GM21447 (cell line): Measurements from ENCODE around the gene DFFB.
"Not testable (repeated sequence)": the region's sequence is repeated elsewhere in the genome, so short reads cannot be mapped to it uniquely, and the experiment has no call there.

ENCODE experiments used
- ATAC-seq: cut with Tn5 transposase; IDR thresholded peaks from one replicate; pipeline ENCODE4 v1.9.1; 2021; ENCODE audit not compliant: unreplicated experiment

The DFFB gene, protein sequence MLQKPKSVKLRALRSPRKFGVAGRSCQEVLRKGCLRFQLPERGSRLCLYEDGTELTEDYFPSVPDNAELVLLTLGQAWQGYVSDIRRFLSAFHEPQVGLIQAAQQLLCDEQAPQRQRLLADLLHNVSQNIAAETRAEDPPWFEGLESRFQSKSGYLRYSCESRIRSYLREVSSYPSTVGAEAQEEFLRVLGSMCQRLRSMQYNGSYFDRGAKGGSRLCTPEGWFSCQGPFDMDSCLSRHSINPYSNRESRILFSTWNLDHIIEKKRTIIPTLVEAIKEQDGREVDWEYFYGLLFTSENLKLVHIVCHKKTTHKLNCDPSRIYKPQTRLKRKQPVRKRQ

DNA sequence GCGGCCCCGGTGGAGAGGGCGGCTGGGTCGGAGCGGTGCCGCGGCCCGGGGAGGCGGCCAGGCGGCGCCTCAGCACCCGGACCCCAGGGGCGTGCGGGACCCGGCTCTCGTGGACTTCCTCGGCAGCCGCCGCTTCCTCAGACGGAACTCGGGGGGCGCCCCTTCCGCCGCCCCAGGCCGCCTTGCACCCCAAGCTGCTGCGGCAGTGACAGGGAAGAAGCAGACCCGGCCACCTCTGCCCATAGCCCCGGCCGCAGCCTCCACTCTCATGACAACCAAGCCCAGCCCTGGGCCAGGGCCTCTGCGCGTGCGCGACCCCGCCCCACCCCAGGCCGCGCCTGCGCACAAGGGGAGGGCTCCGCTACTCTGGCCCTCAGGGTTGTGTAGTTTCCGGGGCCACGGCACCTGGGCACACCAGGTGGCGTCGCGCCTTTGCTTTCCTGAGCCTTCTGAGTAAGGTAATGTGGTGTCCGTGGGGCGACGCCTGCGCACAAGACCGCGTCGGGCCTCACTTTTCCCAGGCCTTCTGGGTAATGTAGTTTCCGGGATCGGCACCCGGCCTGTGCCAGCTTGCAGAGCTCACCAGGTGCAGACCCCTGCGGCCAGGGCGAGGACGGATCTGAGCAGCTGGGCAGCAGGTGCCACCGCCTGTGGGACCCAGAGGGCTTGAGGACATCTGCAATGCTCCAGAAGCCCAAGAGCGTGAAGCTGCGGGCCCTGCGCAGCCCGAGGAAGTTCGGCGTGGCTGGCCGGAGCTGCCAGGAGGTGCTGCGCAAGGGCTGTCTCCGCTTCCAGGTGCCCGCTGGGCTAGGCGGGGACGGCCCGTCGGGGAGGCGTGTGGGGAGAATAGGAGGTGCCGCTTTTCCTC, at the start of gene DFFB, which contains the start of gene CEP104:
TSS of gene DFFB (plus strand) at position 554 of the 868 bp plus-strand sequence. CDS start at position 682, 128 bp downstream.
TSS of gene CEP104 (minus strand) at position 289 of the 868 bp plus-strand sequence. CDS start 4,804 bp downstream, outside the sequence.
- ATAC-seq = peak; percentile 95

DNA sequence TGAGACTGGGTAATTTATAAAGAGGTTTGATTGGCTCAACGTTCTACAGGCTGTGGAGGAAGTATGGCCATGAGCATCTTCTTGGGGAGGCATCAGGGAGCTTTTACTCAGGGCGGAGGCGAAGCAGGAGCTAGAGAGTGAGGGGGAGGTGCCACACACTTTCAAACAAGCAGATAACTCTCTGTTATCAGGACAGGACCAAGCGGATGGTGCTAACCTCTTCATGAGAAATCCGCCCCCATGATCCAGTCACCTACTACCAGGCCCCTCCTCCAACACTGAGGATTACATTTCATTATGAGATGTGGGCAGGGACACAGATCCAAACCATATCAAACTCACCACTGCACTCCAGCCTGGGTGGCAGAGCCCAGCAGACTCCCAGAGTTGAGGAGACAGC, 49.5 kb upstream of the DFFB start:
- ATAC-seq = no peak

DNA sequence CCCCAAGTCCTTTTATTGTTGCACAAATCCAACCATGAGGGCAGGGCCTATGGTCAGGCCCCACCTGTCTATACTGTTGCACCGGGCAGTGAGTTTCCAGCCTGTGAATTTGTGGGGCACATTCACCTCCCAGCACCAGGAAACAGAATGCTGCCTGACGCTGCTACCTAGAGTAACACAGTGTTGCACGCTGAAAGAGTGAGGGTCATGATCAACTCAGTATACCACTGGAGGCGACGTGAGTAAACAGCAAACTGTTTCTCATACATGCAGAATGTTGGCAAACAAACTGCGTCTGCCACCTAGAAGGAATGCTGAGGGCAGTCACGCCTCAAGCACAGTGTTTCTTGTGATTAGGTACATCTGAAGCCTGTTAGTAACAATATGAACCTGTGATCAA, 47.6 kb upstream of the DFFB start:
- no peak for ATAC-seq

DNA sequence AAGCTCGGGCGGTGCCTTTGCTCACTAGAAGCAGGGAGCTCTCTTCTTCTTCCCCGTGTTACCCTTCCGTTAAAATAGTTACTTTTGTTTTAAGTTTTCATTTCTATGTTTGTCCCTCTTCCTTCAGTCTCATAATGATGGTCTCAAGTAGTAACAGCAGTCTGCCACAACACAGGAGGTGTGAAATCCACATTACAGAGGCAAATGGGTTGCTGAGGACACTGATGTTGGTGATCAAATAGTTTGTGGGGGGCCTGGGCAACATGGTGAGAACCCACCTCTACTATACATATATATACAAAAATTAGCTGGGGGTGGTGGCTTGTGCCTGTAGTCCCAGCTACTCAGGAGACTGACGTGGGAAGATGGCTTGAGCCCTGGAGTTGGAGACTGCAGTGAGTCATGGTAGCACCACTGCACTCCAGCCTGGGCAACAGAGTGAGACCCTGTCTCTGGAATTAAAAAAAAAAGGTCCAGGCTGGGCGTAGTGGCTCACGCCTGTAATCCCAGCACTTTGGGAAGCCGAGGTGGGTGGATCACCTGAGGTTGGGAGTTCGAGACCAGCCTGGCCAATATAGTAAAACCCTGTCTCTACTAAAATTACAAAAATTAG, 47.0 kb upstream of the DFFB start:
- ATAC-seq = not testable (repeated sequence)

DNA sequence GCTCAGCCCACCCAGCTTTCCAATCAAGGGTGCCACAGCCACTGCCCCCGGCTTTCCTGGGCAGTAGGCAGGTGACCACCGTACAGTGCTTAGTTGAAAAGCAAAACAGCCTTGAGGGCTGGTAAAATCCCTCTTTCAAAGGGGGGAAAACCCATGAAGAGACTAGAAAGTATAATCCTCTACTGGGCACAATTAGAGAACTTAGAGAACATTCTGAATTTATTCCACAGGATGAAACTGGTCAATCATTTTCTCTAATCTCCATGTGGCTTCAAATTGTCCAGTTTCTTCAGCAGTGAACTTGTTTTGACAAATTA, 45.7 kb upstream of the DFFB start:
- ATAC-seq = no peak

DNA sequence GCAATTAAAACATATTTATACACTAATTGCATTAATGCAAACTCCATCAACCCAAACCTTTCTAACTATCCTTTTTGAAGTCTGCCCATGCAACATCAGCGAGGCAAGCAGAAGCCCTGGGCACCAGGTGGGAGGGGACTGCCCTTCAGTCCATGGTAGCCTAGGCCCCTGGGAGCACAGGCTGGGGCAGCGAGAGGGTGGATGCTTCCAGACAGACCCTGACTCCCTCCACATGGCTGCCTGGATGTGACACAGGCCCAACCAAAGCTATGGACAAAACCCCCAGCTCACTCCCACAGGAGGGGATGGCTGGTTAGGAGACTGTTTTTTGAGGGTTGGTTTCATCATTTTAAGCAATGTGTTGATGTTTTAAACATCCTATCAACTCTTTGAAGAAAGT, 43.2 kb upstream of the DFFB start:
- no peak for ATAC-seq

DNA sequence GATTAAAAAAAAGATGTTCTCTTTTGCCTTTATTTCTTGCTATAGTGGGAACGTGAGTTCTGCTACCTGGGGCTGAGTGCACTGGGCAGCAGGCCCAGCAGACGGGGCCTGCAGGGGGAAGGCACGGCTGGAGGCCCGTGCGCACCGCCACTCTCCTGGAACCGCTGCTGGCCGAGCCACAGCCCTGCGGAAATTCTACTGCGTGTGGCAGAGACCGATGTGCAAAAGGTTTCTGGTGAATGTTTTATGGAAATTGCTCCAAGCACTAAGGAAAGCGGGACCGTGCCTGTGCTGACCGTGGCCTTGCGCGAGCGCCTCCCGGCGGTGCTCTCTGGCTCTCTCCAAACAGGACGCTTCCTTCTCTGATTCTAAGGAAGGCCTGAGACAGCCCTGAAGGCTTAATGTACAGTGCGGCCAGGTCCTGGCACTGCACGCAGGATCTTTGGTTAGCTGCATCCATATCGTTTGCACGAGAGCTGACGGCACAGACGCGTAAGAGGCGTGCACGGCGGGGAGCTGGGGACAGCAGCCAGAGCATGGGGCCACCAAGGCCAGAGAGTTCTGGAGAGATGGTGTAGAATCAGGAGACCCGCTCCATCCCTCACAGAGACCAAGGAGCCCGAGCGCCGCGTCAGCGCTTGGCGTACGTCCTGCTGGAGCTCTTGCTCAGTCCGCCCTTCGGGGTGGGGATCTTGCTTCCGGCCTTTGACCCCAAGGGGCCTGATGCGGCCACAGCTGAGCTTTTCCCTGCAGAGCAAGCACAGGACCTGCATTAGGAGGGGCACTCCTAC, 42.3 kb upstream of the DFFB start:
- ATAC-seq = no peak

DNA sequence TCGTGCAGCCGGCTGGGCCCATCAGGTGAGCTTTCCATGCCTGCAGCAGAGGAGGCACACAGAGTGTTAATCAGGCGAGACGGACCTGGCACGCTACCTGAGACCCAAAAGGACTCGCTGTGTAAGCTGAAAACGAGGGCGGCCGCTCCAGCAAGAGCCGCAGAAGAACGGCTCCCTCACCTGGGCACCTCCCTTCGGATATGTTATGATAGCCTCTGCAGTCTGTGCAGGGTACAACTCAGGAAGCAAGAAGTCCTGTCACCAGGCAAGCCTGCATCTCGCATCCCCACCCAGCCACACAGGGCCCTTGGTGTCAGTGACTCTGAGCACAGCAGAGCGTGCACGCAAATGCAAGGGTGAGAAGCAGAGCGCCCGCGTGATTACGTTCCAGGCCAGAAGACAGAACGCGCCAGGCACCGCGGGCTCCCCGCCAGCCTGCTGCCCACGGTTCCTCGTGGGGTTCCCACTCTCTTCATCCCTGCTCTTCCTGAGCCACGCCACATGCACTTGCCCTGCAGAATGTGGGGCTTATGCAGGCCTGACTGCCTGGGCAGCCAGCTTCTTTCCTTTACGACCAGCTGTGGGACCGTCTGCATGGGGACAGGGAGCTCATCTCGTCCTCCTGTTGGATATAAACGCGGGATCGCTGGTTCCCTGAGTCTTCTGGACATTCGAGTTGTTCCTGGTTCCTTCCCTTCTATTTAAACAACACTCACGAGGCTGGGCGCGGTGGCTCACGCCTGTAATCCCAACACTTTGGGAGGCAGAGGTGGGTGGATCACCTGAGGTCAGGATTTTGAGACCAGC, 40.7 kb upstream of the DFFB start:
- no peak for ATAC-seq

DNA sequence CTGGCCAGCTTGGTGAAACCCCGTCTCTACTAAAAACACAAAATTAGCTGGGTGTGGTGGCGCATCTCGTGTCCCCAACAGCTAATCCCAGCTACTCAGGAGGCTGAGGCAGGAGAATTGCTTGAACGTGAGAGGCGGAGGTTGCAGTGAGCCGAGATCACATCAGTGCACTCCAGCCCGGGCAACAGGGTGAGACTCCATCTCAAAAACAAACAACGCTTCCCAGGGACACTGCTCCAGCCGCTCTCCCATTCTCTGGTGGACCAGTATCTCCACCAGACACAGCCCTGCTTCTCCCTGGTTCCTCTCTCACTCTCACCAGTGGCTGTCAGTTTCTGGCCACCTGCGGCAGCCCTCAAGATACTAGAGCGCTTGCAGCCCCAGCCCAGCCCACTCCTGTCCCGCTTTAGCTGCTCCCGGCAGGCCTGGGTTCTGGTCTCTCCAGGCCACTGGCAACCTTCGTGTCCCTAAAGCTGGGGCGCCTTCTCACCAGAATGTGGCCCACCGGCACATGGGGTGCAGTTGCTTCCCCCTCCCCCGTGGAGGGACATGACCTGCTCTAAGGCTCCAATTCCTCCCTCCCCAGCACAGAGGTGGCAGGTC, 40.0 kb upstream of the DFFB start:
- ATAC-seq = no peak

DNA sequence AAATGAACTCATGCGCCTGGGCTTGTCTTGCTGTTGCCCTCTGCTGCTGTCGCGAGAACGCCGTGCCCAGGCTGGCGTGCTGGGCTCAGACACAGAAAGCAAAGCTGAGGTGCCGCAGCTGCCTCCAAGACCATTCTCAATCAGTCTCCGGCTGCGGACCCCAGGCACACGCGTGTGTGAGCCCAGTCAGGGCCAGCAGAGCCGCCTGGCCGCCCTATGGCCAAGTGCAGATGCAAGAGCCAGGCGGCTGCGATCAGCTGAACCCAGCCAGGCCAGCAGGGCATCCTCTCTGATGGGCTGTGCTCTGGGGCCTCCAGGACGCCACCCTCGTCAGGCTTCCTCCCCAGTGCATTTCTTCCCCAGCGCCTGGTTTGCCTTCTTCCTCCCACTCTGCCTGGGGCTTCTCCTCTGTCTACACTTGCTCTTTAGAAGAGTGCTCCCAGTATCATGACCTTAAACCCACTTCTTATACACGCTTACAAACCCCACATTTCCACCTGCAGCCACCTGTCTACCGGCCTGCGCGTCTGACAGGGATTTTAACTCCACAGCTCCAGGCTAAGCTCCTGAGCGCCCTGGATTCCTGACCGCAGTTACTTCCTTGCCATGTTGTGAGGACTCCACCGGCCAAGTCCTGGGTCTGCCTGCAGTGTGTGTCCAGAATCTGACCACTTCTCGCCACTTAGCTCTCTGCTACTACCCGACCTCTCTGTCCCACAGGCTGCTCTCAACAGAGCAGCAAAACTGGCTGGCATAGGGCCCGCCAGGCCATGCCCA, 39.3 kb upstream of the DFFB start:
- no peak for ATAC-seq

DNA sequence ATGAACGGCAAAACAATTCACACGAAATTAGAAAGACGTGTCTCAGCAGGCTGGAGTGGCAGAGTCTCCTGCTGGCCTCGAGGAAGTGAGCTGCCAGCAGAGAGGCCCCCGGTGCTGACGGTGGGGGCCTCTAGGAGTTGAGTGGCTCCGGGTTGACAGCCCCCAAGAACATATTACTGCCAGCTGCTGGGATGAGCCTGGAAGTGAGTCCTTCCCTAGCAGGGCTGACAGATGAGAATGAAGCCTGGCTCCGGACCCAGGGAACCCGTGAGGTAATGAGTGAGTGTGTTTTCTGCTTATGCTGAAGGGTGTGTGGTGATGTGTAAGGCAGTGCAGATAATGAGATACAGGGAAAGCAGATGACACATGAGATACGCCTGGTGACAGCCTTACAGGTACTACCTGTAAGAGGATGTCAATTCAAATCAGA, 37.5 kb upstream of the DFFB start:
- ATAC-seq = no peak

DNA sequence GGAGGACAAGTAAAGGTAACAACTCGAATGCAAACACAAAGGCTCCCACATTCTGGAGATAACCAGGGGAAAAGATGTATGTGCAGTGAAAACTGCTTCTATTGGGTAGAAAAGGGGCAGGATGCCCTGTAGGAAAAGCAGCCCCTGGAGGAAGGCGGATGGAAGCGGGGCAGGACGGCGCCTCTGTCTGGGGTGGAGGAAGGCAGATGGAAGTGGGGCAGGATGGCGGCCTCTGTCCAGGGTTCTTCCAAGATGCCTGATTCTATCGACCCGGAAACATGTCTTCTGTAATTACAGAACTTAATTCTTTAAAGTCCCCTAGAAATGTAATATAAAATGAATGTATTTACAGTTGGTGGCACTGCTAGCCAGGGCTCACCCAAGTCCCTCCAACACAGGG, 37.0 kb upstream of the DFFB start:
- ATAC-seq = no peak

DNA sequence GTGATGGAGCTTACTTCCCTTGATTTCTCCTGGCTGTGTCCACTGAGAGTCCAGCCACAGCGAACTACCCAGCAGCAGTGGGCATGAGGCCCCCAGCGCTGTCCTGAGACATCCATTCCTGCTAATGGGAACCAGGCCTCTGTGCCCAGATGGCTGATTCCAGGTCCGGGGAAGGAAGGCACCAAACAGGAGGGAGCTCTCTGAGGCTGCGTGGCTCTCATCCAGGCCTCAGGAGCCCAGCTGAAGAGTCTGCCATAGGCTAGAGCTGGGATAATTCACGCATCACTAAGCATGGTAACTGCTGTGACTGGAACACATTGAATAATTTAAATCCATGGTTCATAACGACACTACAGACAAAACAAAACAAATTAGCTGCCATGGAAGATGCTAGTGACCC, 36.3 kb upstream of the DFFB start:
- ATAC-seq = no peak

DNA sequence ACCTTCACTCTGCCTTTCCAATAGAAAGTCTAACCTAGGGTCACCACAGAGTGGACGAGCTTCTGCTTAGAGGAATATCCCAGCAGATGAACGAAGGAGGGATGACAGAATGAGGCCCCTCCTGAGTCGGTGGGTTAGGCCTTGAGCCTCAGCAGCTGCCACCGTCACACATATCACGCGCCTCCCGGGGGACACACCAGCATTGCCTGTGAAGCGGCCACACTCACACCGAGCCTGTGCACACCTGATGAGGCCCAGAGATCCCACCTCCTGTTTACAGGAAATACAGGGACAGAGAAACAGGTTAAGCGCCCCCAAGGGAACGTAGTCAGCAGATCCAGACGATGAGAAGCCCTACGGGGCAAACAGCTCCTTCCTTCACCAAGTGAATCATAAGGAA, 35.8 kb upstream of the DFFB start:
- ATAC-seq = no peak

DNA sequence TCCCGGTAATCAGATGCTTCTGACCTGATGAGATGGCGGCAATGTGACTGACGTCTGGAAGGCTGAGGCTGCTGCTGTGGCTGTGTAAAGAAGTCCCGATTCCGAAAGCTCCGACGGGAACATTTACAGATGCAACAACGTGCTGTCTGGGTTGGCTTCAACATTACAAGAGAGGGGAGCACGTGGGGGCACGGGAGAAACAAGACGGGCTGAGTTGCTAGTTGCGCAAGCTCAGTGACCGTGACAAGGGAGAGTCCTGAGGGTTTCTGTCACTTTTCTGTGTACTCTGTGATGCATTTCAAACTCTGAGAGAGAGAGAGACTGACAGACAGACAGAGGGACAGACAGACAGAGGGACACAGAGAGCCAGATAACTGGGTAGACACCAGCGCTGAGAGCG, 35.4 kb upstream of the DFFB start:
- no peak for ATAC-seq

DNA sequence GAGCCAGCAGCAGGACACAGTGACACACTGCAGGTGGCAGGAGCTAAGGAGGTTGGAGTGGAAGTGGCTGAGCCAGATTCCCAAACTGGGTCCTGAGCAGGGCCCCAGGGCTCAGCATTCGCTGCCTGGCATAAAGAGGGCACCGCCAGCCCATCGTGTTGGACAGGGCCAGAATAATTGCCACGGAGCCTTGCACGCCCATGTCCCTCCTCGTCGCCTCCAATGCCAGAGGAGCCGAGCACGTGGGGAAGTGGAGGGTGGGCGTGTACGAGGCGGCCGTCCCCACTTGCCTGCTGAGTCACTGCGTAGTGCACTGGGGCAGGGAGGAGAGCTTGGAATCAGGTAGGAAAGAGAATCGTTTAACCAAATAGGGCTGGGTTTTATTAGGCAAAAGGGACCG, 34.9 kb upstream of the DFFB start:
- no peak for ATAC-seq

DNA sequence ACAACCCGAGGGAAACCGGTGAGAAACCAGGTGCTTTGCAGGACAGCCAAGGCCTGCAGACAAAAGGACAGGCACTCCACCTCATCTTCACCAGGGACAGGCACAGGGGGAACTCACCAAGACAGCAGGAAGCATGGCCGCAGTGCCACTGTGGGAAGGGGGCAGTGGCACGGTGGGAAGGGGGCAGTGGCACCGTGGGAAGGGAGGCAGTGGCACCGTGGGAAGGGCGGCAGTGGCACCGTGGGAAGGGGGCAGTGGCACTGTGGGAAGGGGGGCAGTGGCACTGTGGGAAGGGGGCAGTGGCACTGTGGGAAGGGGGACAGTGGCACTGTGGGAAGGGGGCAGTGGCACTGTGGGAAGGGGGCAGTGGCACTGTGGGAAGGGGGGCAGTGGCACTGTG, 32.6 kb upstream of the DFFB start:
- no peak for ATAC-seq

DNA sequence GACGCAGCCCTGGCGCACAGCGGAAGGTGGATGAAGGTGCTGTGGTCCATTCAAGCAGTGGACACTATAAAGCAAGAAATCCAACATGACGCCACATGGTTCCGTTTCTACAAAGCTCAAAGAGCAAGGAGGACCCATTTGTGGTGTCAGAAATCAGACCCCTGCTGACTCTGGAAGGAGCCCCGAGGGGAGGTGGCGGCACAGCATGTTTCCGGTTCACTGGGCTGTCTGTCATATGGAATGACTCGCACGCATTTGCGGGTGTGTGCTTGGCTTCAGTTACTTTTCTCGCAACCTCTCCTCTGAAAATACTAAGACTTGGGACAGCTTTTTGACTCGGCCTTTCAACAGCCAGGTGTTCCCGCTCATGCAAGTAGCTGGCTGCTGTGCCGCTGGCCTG, 31.9 kb upstream of the DFFB start:
- no peak for ATAC-seq

DNA sequence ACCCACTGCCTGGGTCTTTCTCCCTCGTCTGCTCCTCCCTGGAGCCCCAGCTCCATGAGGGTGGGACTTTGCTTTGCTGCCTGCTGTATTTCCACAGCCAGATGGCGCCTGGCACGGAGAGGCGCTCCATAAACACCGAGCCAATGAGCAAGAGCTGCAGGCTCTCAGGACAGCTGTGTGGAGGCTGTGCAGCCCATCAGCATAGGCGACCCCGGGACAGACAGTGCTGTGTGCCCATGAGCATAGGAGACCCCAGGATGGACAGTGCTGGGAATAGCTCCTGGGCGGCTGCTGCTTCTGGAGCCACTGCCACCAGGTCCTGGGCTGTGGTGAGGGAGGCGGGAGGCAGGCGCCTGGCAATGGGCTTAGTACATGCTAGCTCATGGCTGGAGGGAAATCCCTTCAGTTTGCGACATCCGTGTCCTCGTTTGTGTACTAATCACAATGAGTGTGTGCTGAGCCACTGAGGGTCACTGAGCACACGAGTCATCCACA, 29.4 kb upstream of the DFFB start:
- no peak for ATAC-seq
